Loucy (cell line): ENCODE measurements around the gene SMC3.

Experiments
- CTCF ChIP-seq: fragments of 200-600 bp; sonication (generic); conservative IDR thresholded peaks from 2 replicates; pipeline ENCODE4 v1.5.1; 2014; ENCODE audit warnings: mild to moderate bottlenecking, antibody characterized with exemption, low read length
- EZH2phosphoT487 ChIP-seq: fragments of 200-600 bp; IDR thresholded peaks from 2 replicates; pipeline ENCODE4 v1.6.1; 2018; ENCODE audit warnings: antibody characterized with exemption, mild to moderate bottlenecking, moderate library complexity, borderline replicate concordance

GRCh38 chr10:110650265-110650668 lies 82.8 kb downstream of the SMC3 start:
- TF ChIP-seq CTCF (no peak), EZH2phosphoT487 (no peak)
